ENCODE results near the gene RANGAP1. TPM values are rescaled to one million over a fixed set of nuclear protein-coding genes. Genes with fewer than 3 reads are reported as not detected.
"Not testable (repeated sequence)": the region's sequence is repeated elsewhere in the genome, so short reads cannot be mapped to it uniquely, and the experiment has no call there.

RANGAP1 gene
- polyA plus RNA-seq, 4 donors, result 45.3 to 57.5 (median 50.0) TPM

- DNase-seq (ENCODE audit: low read depth in 4 of 4, low spot score in 3 of 4), result no peak
These were observed 24.3 kb downstream of the RANGAP1 start for GRCh38 chr22:41261541-41262249.

- no peak for DNase-seq (ENCODE audit: low read depth in 4 of 4, low spot score in 3 of 4)
These were observed 25.1 kb downstream of the RANGAP1 start for GRCh38 chr22:41260871-41261270.

GRCh38 chr22:41259756-41260155 lies 26.2 kb downstream of the RANGAP1 start:
- DNase-seq (ENCODE audit: low read depth in 4 of 4, low spot score in 3 of 4), result not testable (repeated sequence)

GRCh38 chr22:41257696-41258095 lies 28.3 kb downstream of the RANGAP1 start:
- DNase-seq (ENCODE audit: low read depth in 4 of 4, low spot score in 3 of 4), result no peak

GRCh38 chr22:41256254-41257253 lies 29.4 kb downstream of the RANGAP1 start:
- DNase-seq (ENCODE audit: low read depth in 4 of 4, low spot score in 3 of 4), result no peak

- no peak for DNase-seq (ENCODE audit: low read depth in 4 of 4, low spot score in 3 of 4)
These were observed 31.8 kb downstream of the RANGAP1 start for GRCh38 chr22:41254230-41254629.

- DNase-seq (ENCODE audit: low read depth in 4 of 4, low spot score in 3 of 4), result no peak
These were observed 33.6 kb downstream of the RANGAP1 start for GRCh38 chr22:41252365-41252764.

GRCh38 chr22:41250127-41250526 lies 35.9 kb downstream of the RANGAP1 start:
- no peak for DNase-seq (ENCODE audit: low read depth in 4 of 4, low spot score in 3 of 4)

- DNase-seq (ENCODE audit: low read depth in 4 of 4, low spot score in 3 of 4), result no peak
These were observed 36.5 kb downstream of the RANGAP1 start for GRCh38 chr22:41249442-41249841.

GRCh38 chr22:41248758-41249157 lies 37.2 kb downstream of the RANGAP1 start:
- no peak for DNase-seq (ENCODE audit: low read depth in 4 of 4, low spot score in 3 of 4)

GRCh38 chr22:41248314-41248713 lies 37.7 kb downstream of the RANGAP1 start:
- no peak for DNase-seq (ENCODE audit: low read depth in 4 of 4, low spot score in 3 of 4)

GRCh38 chr22:41247703-41248102 lies 38.3 kb downstream of the RANGAP1 start:
- DNase-seq (ENCODE audit: low read depth in 4 of 4, low spot score in 3 of 4), result no peak

- no peak for DNase-seq (ENCODE audit: low read depth in 4 of 4, low spot score in 3 of 4)
These were observed 40.0 kb downstream of the RANGAP1 start for GRCh38 chr22:41245917-41246499.

GRCh38 chr22:41243361-41243760 lies 42.6 kb downstream of the RANGAP1 start:
- DNase-seq (ENCODE audit: low read depth in 4 of 4, low spot score in 3 of 4), result no peak

- no peak for DNase-seq (ENCODE audit: low read depth in 4 of 4, low spot score in 3 of 4)
These were observed 43.4 kb downstream of the RANGAP1 start for GRCh38 chr22:41242396-41243117.

- no peak for DNase-seq (ENCODE audit: low read depth in 4 of 4, low spot score in 3 of 4)
These were observed 44.8 kb downstream of the RANGAP1 start for GRCh38 chr22:41241133-41241676.

- DNase-seq (ENCODE audit: low read depth in 4 of 4, low spot score in 3 of 4), result no peak
These were observed 45.4 kb downstream of the RANGAP1 start, which contains the start of gene CHADL for GRCh38 chr22:41240377-41241132. Gene CHADL, minus strand, starts transcription at chr22:41240931. Its CDS starts 50 bp downstream, at chr22:41240881.

GRCh38 chr22:41239443-41240128 lies 46.4 kb downstream of the RANGAP1 start:
- DNase-seq (ENCODE audit: low read depth in 4 of 4, low spot score in 3 of 4), result no peak

Measured in right renal pelvis (tissue), 4 donors.